GM12873 (cell line): ENCODE results near the gene NIFK.

Experiments used
- TF ChIP-seq, protein P1 (sequence below): IDR thresholded peaks from 2 replicates; pipeline ENCODE4 v1.5.1; 2012; ENCODE audit warnings: low read depth, mild to moderate bottlenecking, moderate library complexity, low read length, control low read depth; ENCODE audit not compliant: insufficient read depth; ENCODE audit errors: missing control alignments

Gene NIFK

DNA sequence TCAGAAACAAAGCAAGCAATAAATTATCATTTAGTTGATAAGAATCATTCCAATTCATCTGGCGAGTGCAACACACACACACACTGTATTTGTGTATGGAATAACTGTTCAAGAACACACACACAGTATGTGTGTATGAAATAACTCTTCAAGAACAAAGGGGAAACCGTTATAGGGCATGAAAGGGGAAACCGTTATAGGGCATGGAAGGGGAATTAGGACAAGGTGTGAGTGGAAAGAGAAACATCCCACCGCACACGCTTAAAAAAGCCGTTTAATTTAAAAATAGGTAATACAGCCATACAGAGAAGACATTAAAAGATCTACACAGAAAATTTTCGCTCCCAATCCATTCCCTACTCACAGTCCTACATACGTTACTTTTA, 18.2 kb upstream of the NIFK start:
- TF ChIP-seq, protein P1, sequence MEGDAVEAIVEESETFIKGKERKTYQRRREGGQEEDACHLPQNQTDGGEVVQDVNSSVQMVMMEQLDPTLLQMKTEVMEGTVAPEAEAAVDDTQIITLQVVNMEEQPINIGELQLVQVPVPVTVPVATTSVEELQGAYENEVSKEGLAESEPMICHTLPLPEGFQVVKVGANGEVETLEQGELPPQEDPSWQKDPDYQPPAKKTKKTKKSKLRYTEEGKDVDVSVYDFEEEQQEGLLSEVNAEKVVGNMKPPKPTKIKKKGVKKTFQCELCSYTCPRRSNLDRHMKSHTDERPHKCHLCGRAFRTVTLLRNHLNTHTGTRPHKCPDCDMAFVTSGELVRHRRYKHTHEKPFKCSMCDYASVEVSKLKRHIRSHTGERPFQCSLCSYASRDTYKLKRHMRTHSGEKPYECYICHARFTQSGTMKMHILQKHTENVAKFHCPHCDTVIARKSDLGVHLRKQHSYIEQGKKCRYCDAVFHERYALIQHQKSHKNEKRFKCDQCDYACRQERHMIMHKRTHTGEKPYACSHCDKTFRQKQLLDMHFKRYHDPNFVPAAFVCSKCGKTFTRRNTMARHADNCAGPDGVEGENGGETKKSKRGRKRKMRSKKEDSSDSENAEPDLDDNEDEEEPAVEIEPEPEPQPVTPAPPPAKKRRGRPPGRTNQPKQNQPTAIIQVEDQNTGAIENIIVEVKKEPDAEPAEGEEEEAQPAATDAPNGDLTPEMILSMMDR, result no peak

DNA sequence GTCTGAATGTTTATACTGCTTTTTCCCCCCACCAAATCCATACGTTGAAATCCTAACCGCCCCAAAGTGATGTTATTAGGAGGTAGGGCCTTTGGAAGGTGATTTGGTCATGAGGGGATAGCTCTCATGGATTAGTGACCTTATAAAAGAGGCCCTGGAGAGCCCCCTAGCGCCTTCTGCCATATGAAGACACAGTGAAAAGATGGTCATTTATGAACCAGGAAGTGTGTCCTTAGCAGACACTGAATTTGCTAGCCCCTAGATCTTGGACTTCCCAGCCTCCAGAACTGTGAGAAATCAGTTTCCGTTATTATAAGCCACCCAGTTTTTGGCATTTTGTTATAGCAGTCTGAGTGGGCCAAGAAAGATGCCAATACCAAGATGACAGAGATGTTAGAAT, 11.5 kb upstream of the NIFK start:
- TF ChIP-seq, protein P1, result peak; percentile 40

DNA sequence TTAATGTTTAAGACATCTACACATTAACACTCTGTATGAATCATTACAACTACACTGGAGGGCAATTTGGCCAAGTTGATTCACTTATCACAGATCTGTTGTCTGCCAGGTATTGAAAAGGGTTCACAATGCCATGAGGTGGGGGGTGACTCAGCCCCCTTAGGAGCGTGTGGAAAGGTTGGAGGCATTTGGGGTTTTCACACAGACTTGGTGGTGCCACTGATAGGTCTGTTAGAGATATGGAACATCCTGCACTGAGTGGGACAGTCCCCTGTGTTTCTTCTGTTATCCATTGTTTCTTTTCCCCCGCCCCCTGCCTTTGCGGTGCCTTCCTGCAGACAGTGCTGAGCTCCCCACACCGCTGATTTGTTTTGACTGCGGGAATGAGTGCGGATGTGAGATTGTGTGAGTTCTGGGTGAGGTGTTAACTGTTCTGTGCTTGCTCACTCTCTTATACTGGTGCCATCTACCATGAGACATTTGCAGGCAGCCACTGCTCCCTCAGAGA, 9.4 kb upstream of the NIFK start:
- TF ChIP-seq, protein P1, result no peak

DNA sequence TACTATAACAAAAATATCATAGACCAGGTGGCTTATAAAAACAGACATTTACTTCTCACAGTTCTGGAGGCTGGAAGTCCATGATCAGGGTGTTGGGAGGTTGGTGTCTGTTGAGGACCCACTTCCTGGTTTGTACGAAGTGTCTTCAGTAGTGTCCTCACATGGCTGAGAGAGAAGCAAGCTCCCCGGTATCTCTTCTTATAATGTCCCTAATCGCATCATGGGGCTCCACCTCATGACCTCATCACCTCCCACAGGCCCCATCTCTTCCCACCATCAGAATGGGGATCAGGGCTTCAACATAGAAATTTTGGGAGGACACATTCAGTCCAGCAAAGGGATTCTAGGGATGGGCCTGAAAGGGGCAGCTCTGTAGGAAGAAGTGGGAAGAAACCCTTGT, 4.8 kb upstream of the NIFK start:
- TF ChIP-seq, protein P1, result no peak

DNA sequence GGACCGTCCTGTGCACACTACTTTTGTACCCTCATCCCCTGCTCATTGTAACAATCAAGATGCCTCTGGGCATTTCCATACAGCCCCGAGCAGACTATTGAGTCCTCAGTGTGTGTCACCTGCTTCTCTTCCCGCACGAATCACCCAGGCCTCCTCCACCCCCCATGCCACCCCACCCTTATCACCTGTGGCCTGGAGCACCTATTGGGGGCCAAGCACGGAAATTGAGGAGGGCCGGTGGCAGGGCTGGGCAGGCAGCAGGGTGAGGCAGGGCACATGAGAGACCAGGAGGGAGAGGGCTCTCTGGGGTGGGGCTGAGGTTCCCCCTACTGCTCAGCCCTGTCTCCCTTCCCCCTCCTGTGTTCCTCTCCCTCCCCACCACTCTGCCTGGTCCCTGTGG, 4.3 kb upstream of the NIFK start:
- TF ChIP-seq, protein P1, result no peak

DNA sequence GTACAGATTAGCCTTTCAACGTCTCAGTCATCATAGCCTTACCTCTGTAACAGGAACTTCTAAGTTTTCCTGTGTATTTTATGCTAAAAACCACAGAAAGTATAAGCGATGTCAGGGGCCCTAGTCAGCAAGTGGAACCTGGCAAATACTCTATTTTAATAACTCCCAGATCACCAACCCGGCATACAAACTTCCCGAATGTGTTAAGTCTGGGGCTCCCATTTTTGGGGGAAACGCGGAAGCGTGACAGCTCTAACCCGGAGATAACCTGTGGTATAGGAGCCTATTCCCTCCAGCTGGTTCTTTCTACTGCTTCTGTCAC, 574 bp downstream of the NIFK start:
- TF ChIP-seq, protein P1, result no peak

DNA sequence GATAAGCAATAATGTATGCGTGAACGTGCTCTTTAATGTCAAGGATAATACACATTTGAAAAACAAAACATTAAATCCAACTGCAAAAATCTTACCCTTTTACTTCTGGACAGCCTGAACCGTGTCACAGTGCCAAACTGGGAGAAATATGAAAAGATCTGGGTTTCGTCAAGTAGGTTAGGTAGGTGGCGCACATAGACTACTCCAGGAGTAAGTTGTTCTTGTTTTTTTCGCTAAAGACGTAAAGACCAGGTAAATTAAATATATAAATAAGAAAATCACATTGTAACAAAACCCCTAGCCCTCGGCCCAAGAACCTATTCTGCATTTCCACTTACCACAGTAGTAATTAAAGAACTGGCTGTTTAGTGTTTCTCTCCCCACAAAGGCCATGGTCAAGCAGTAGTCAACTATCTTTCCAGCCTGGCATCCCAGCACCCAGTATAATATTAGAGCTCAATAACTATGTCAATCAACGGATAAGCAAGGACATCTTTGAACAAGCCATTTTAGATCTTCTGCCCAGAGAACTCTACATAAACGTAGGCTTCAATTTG, 1.1 kb downstream of the NIFK start:
- TF ChIP-seq, protein P1, result peak; percentile 2
